Measurements from ENCODE around the gene RETSAT. TPM values are rescaled to one million over a fixed set of nuclear protein-coding genes. Genes with fewer than 3 reads are reported as not detected.

Gene RETSAT
- total RNA-seq: 104 and 108 TPM in 2 replicates

DNA sequence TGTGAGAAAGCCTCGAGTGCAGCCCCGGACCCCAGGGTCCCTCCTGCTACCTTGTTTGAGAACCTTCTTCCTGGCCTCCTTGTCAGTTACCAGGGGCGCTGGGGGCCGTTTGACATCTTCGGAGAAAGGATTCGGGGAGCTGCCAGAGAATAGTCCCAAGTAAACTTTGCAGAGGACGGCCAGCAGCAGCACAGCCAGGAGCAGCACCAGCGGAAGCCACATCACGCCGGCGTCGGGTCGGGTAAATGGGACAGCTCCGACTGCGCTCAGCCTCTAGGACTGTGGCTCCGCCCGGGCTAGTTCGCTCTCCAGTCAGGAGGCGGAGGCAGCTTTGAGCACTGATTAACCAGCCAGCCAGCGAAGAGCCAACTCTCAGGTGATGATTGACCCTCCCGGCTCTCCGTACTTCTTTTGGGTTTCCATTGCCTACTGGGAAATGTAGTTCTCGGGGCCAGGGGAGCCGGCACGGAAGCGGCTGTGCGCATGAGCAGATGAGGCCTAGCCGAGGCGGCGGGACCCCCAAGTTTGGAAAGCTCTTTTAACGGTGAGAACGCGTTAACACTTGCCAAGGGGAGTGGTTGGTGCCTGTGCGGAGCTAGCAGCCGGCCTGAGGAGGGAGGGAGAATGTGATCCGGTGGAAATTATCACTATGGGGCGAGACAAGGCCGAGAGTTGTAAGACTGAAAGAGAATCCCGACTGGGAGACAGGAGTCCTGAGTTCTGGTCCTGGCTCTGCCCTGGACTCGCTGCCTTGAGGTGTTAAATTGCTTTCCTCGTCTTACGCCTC is at the start of gene RETSAT, which contains the start of gene ELMOD3:
TSS of gene RETSAT (minus strand) at position 243 of the 787 bp plus-strand sequence. CDS start at position 222, 21 bp downstream.
TSS of gene ELMOD3 (plus strand) at position 484 of the 787 bp plus-strand sequence. CDS start 2,430 bp downstream, outside the sequence.

DNA sequence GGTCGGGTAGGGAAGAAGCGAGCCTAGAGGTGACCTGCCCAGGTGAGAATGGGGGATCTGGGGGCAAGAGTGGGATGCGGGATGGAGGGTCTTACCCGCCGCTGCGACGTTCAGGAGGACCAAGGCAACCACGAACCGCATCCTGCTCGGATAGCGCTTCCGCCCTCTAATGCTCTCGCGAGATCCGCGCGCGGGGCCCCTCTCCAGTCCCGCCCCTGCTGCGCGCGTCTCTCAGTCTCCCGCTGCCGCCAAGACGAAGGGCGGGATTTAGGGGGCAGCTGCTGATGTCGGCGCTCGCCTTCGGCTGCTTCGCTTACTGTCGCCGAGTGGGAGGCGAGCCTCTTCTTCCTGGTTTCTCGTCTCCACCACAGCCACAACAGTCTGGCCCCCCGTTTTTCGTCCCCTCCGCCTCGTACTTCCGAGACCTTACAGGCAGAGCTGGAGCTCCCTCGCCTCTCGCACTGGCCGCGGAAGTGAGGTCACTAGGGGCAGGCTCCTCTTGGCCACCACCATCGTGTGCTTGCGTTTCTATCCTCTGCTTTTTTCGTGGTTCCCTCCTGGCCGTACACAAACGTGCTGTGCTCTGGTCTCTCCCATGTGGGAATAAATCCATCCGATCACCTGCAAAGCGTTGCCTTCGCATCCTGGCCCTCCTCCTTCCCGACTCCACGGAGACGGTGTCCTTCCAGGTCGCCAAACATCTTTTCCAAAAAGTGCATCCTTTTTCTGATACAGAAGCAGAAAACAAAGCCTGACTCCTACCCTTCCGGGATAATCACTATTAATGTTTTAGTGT is 26.3 kb downstream of the RETSAT start, which contains the start of gene TGOLN2:
TSS of gene TGOLN2 (minus strand) at position 168 of the 796 bp plus-strand sequence. CDS start at position 141, 27 bp downstream.

Other genes with a start within 250 kb of the RETSAT start
- gene TCF7L1, start 221.1 kb downstream of the RETSAT start, total RNA-seq: 0.64 and 1.7 TPM in 2 replicates
- 34.7 and 61.4 TPM in 2 replicates for gene TGOLN2, start 26.5 kb downstream of the RETSAT start, total RNA-seq
- 7.7 and 15.6 TPM in 2 replicates for gene ELMOD3, start 241 bp upstream of the RETSAT start, total RNA-seq
- gene CAPG, start 55.8 kb upstream of the RETSAT start, total RNA-seq: 625 and 657 TPM in 2 replicates
- not detected in 2 replicates for gene SH2D6, start 64.2 kb upstream of the RETSAT start, total RNA-seq
- 49.4 and 75.9 TPM in 2 replicates for gene MAT2A, start 184.6 kb upstream of the RETSAT start, total RNA-seq
- 27.3 and 35.4 TPM in 2 replicates for gene GGCX, start 207.0 kb upstream of the RETSAT start, total RNA-seq
- gene VAMP8, start 223.1 kb upstream of the RETSAT start, total RNA-seq: 36.2 and 42.2 TPM in 2 replicates
- gene VAMP5, start 229.9 kb upstream of the RETSAT start, total RNA-seq: 4.1 TPM in 1 of 2 replicates, not detected in the other
- 221 and 249 TPM in 2 replicates for gene RNF181, start 241.2 kb upstream of the RETSAT start, total RNA-seq
- 10.7 and 12.8 TPM in 2 replicates for gene TMEM150A, start 248.2 kb upstream of the RETSAT start, total RNA-seq

Measured in tracheal epithelial cell (primary cell).